GM21526 (cell line): ENCODE results near the gene TMPRSS5.

Source experiments
- ATAC-seq: cut with Tn5 transposase; IDR thresholded peaks from one replicate; pipeline ENCODE4 v1.9.1; 2021; ENCODE audit warnings: moderate library complexity; ENCODE audit not compliant: unreplicated experiment, low FRiP score

Gene TMPRSS5

DNA sequence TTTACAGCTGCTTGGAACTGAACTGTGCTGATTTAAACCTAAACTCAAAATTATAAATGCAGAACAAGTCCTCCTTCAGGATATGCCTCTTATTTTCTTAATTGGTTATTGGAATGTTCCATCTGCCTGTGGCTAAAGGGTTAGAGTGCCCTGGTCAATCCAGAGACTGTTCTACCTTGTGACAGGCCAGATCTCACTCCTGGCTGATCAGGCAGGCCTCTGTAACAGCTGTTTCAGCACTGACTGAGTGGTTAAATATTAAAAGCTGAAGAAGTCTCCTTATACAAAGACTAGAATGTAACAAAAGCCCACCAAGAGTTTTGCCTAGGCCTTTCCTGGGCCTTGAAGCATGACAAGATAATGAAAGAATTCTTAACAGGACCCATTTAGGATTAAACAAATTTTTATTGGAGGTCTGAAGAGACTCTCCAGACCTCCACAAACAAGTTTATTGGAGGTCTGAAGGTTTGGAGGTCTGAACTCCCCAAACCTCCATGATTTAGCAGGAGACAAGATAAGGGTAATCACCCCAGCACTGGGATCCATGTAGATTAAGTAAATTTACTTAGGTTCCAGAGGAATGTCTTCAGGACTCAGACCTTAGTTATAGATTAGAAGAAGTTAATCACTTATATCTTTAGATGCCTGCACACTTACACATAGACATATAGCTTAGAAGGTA, 35.8 kb downstream of the TMPRSS5 start:
- no peak for ATAC-seq

- ATAC-seq = no peak
Measured at GRCh38 chr11:113668255-113668654, 37.9 kb downstream of the TMPRSS5 start.

GRCh38 chr11:113667801-113668200, 38.3 kb downstream of the TMPRSS5 start:
- no peak for ATAC-seq

DNA sequence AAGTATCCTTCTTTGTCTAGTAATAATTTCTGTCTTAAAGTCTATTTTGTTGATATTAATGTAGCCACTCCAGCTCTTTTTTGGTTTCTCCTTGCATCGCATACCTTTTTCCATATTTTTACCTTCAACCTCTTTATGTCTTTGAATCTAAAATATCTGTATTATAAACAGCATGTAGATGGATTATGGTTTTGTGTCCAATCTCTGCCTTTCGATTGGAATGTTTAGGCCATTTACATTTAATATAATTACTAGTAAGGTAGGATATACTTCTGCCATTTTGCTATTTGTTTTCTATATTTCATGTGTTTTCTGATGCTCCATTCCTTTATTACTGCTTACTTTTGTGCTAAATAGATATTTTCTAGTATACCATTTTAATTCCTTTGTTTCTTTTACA, 39.5 kb downstream of the TMPRSS5 start:
- ATAC-seq = no peak

GRCh38 chr11:113664981-113665710, 41.0 kb downstream of the TMPRSS5 start:
- ATAC-seq = no peak

GRCh38 chr11:113664069-113664980, 41.8 kb downstream of the TMPRSS5 start:
- ATAC-seq = no peak

- ATAC-seq = no peak
Measured at GRCh38 chr11:113663567-113663966, 42.5 kb downstream of the TMPRSS5 start.

- no peak for ATAC-seq
Measured at GRCh38 chr11:113655771-113656170, 50.3 kb downstream of the TMPRSS5 start.

GRCh38 chr11:113651023-113651422, 55.1 kb downstream of the TMPRSS5 start:
- ATAC-seq = no peak

DNA sequence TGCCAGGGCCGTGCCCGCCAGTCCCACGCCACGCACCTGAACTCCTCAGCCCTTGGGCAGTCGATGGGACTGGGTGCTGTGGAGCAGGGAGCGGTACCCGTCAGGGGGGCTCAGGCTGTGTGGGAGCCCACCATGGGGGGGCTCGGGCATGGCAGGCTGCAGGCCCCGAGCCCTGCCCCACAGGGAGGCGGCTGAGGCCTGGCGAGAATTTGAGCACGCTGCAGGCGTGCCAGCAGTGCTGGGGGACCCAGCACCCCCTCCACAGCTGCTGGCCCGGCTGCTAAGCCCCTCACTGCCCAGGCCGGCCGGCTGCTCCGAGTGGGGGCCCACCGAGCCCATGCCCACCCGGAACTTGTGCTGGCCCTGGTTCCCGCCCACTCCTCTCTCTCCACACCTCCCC, 56.8 kb downstream of the TMPRSS5 start:
- no peak for ATAC-seq

GRCh38 chr11:113647856-113648255, 58.3 kb downstream of the TMPRSS5 start:
- ATAC-seq = no peak

- no peak for ATAC-seq
Measured at GRCh38 chr11:113647108-113647507, 59.0 kb downstream of the TMPRSS5 start.

DNA sequence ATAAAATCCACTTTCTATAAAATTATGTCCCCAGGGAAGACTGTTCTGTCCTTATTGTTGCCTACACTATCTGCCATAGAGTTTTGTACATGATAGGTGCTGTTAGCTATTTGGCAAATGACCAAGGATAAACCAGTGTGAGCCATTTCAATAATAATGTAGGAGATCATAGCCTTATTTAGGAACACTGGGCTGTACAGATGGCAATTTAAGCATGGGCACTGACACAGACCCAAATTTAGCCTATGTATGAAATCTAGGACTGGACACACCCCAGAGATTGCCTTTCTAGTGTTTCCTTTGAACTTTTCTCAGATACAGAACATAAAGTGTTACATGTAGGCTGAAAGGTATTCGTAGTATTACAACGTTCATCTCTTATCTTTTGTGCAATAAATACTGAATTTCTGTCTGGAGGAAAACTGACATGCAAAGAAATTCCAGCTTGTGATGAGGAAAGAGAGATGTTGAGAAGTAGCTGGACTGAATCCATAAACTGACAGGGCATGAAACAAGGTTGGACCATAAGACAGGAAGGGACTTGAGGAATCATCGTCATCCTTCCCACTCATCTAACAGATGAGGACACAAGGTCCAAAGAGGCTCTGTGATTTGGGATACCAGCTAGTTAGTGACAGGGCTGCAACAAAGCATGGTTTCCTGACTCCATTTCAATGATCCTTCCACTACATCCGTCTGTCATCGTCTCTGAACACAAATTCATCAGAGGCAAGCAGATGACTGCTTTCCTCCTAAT, 60.3 kb downstream of the TMPRSS5 start:
- ATAC-seq = no peak

GRCh38 chr11:113644605-113645004, 61.5 kb downstream of the TMPRSS5 start:
- no peak for ATAC-seq

DNA sequence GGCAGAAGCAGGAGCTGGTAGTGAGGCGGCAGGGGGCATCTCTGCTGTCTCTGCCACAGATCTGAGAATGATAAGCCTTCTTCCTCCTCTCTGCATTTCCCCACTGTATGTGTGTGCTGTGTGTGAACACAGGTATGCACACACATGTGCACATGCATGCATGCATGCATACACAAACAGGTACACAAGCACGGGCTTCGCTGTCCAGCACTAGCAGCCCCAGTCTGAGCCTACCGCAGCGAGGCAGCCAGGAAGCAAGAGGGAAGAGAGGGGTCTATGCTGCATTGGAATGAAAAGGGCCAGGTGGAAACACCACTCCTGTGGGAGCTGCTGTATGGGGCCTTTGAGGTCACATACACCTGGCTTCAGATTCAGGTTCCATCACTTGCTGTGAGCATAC, 62.4 kb downstream of the TMPRSS5 start:
- no peak for ATAC-seq

- ATAC-seq = no peak
Measured at GRCh38 chr11:113643006-113643585, 63.0 kb downstream of the TMPRSS5 start.

- ATAC-seq = no peak
Measured at GRCh38 chr11:113642090-113642489, 64.0 kb downstream of the TMPRSS5 start.

- no peak for ATAC-seq
Measured at GRCh38 chr11:113638376-113638775, 67.7 kb downstream of the TMPRSS5 start.

- ATAC-seq = no peak
Measured at GRCh38 chr11:113637636-113638035, 68.5 kb downstream of the TMPRSS5 start.
